RWPE2 (cell line): Measurements from ENCODE around the gene ADAT1.

Experiments
- ATAC-seq: fragments of 200-7000 bp; cut with Tn5 transposase; 3 replicates; pipeline ENCODE4 v1.9.1; 2021; ENCODE audit warnings: low read depth
- DNase-seq: peaks from one replicate; pipeline ENCODE4 v3.0.0-alpha.2; 2020; ENCODE audit warnings: low spot score
- H3K27ac ChIP-seq: fragments of 450-650 bp; 2 replicates; pipeline ENCODE4 v1.5.1; 2017; ENCODE audit warnings: mild to moderate bottlenecking; ENCODE audit not compliant: poor library complexity, severe bottlenecking
- H3K27me3 ChIP-seq: fragments of 250-450 bp; sonication (Bioruptor Pico); 2 replicates; pipeline ENCODE4 v1.5.1; 2021; ENCODE audit warnings: mild to moderate bottlenecking, moderate library complexity; ENCODE audit not compliant: insufficient read depth, poor library complexity, severe bottlenecking
- H3K36me3 ChIP-seq: fragments of 250-450 bp; sonication (Bioruptor Pico); 2 replicates; pipeline ENCODE4 v1.5.1; 2020; ENCODE audit warnings: low read depth, mild to moderate bottlenecking, moderate library complexity
- H3K4me1 ChIP-seq: fragments of 250-450 bp; sonication (Bioruptor Pico); 2 replicates; pipeline ENCODE4 v1.5.1; 2021; ENCODE audit warnings: mild to moderate bottlenecking, moderate library complexity; ENCODE audit not compliant: insufficient read depth, poor library complexity, severe bottlenecking
- H3K4me3 ChIP-seq: fragments of 250-450 bp; sonication (Bioruptor Pico); 2 replicates; pipeline ENCODE4 v1.5.1; 2021; ENCODE audit warnings: mild to moderate bottlenecking, moderate library complexity; ENCODE audit not compliant: severe bottlenecking
- H3K9me3 ChIP-seq: fragments of 250-450 bp; sonication (Bioruptor Pico); 2 replicates; pipeline ENCODE4 v1.5.1; 2021; ENCODE audit warnings: mild to moderate bottlenecking, moderate library complexity; ENCODE audit not compliant: severe bottlenecking
- CTCF ChIP-seq: fragments of 450-650 bp; IDR thresholded peaks from one replicate; pipeline ENCODE4 v1.5.1; 2017; ENCODE audit warnings: mild to moderate bottlenecking, moderate library complexity; ENCODE audit not compliant: poor library complexity, severe bottlenecking

Gene ADAT1

GRCh38 chr16:75644240-75645012 is 21.3 kb upstream of the ADAT1 start:
- Histone ChIP-seq H3K27me3 (no peaks in the 10 kb centered on the region), H3K9me3 (no peaks in the 10 kb centered on the region), H3K4me3 (no peak overlapping the region), H3K36me3 (peaks cover 71% of the 10 kb centered on the region), H3K4me1 (peaks cover 3% of the 10 kb centered on the region), H3K27ac (no peak overlapping the region)
- peak; percentile 44 for TF ChIP-seq CTCF
- ATAC-seq (no peak), DNase-seq (no peak)

- H3K9me3 ChIP-seq, result no peaks in the 10 kb centered on the region
- no peak for ATAC-seq
- H3K4me3 ChIP-seq, result no peak overlapping the region
- peaks cover 3% of the 10 kb centered on the region for H3K4me1 ChIP-seq
- no peak for DNase-seq
- no peak for TF ChIP-seq CTCF
- no peaks in the 10 kb centered on the region for H3K27me3 ChIP-seq
- H3K27ac ChIP-seq, result no peak overlapping the region
- peaks cover 96% of the 10 kb centered on the region for H3K36me3 ChIP-seq
Measured at GRCh38 chr16:75640598-75640997, 17.5 kb upstream of the ADAT1 start.

GRCh38 chr16:75635036-75635435 is 12.0 kb upstream of the ADAT1 start:
- H3K9me3 ChIP-seq, result no peaks in the 10 kb centered on the region
- no peak overlapping the region for H3K4me3 ChIP-seq
- no peak for DNase-seq
- no peak for ATAC-seq
- no peaks in the 10 kb centered on the region for H3K4me1 ChIP-seq
- H3K27ac ChIP-seq, result no peak overlapping the region
- H3K36me3 ChIP-seq, result peaks cover 100% of the 10 kb centered on the region
- TF ChIP-seq CTCF, result no peak
- no peaks in the 10 kb centered on the region for H3K27me3 ChIP-seq

- Histone ChIP-seq H3K27ac (no peak overlapping the region), H3K9me3 (no peaks in the 10 kb centered on the region), H3K36me3 (peaks cover 100% of the 10 kb centered on the region), H3K27me3 (no peaks in the 10 kb centered on the region), H3K4me1 (no peaks in the 10 kb centered on the region), H3K4me3 (no peak overlapping the region)
- ATAC-seq (no peak), DNase-seq (no peak)
- no peak for TF ChIP-seq CTCF
Measured at GRCh38 chr16:75632857-75633256, 9.8 kb upstream of the ADAT1 start.

GRCh38 chr16:75630052-75630451 is 7.0 kb upstream of the ADAT1 start:
- H3K27ac ChIP-seq, result no peak overlapping the region
- no peak overlapping the region for H3K4me3 ChIP-seq
- ATAC-seq (no peak), DNase-seq (no peak)
- H3K36me3 ChIP-seq, result peaks cover 94% of the 10 kb centered on the region
- H3K9me3 ChIP-seq, result no peaks in the 10 kb centered on the region
- H3K4me1 ChIP-seq, result no peaks in the 10 kb centered on the region
- TF ChIP-seq CTCF, result no peak
- no peaks in the 10 kb centered on the region for H3K27me3 ChIP-seq
